GM18909 (cell line): ENCODE measurements around the gene HOXA13.

Experiments used
- ATAC-seq: cut with Tn5 transposase; IDR thresholded peaks from one replicate; pipeline ENCODE4 v1.9.1; 2021; ENCODE audit warnings: mild to moderate bottlenecking; ENCODE audit not compliant: unreplicated experiment, poor library complexity

HOXA13 gene

GRCh38 chr7:27199849-27200760 lies at the start of gene HOXA13:
TSS of gene HOXA13 (minus strand) at chr7:27200091. CDS start at chr7:27200077, 14 bp downstream.
- ATAC-seq = no peak

- no peak for ATAC-seq
Observed at GRCh38 chr7:27248911-27249723, 49.2 kb upstream of the HOXA13 start.

- no peak for ATAC-seq
Observed at GRCh38 chr7:27248427-27248806, 48.5 kb upstream of the HOXA13 start.

GRCh38 chr7:27247452-27248426 lies 47.8 kb upstream of the HOXA13 start:
- ATAC-seq = no peak

- ATAC-seq = no peak
Observed at GRCh38 chr7:27247000-27247399, 47.1 kb upstream of the HOXA13 start.

- ATAC-seq = no peak
Observed at GRCh38 chr7:27245798-27246691, 46.2 kb upstream of the HOXA13 start.

- no peak for ATAC-seq
Observed at GRCh38 chr7:27245124-27245797, 45.4 kb upstream of the HOXA13 start.

- ATAC-seq = no peak
Observed at GRCh38 chr7:27244488-27245123, 44.7 kb upstream of the HOXA13 start.

- ATAC-seq = no peak
Observed at GRCh38 chr7:27243340-27244163, 43.7 kb upstream of the HOXA13 start.

GRCh38 chr7:27242555-27243339 lies 42.9 kb upstream of the HOXA13 start, which contains the start of gene EVX1:
TSS of gene EVX1 (plus strand) at chr7:27242802. CDS start at chr7:27243031, 229 bp downstream.
- ATAC-seq = no peak

- ATAC-seq = no peak
Observed at GRCh38 chr7:27242154-27242553, 42.3 kb upstream of the HOXA13 start.

- no peak for ATAC-seq
Observed at GRCh38 chr7:27241189-27242056, 41.5 kb upstream of the HOXA13 start.

GRCh38 chr7:27240015-27240731 lies 40.3 kb upstream of the HOXA13 start:
- no peak for ATAC-seq

GRCh38 chr7:27239387-27240014 lies 39.6 kb upstream of the HOXA13 start:
- ATAC-seq = no peak
